Kidney epithelial cell (primary cell): ENCODE results near the gene NR1I3. TPM values are rescaled to one million over a fixed set of nuclear protein-coding genes. Genes with fewer than 3 reads are reported as not detected.
A peak's percentile ranks its signal among the peaks of the same experiment; 100 is the strongest.

ENCODE experiments used
- DNase-seq: peaks from one replicate; pipeline ENCODE4 v3.0.0-alpha.2; 2010; ENCODE audit warnings: low read depth
- H3K27me3 ChIP-seq: 2 replicates; pipeline ENCODE4 v1.6.0; 2011; ENCODE audit warnings: low read length; ENCODE audit not compliant: control insufficient read depth, insufficient read depth
- H3K36me3 ChIP-seq: 2 replicates; pipeline ENCODE4 v1.5.1; 2011; ENCODE audit warnings: low read length; ENCODE audit not compliant: control insufficient read depth, insufficient read depth
- H3K4me3 ChIP-seq: 2 replicates; pipeline ENCODE4 v1.5.1; 2011; ENCODE audit warnings: low read depth, mild to moderate bottlenecking, control low read depth, low read length
- total RNA-seq: library from RNA; depleted of rRNA; stranded (reverse); fragments of >200 nt; gene quantifications from 2 replicates; pipeline ENCODE4 v1.2.3, GENCODE V29; 2015
- TF ChIP-seq, protein P1 (sequence below): IDR thresholded peaks from 2 replicates; pipeline ENCODE4 v1.5.1; 2011; ENCODE audit warnings: mild to moderate bottlenecking, moderate library complexity, low read length, control low read depth, inconsistent platforms; ENCODE audit not compliant: insufficient read depth, poor library complexity, severe bottlenecking

Gene NR1I3
- total RNA-seq, 1 donor from 2014 or later = not detected

DNA sequence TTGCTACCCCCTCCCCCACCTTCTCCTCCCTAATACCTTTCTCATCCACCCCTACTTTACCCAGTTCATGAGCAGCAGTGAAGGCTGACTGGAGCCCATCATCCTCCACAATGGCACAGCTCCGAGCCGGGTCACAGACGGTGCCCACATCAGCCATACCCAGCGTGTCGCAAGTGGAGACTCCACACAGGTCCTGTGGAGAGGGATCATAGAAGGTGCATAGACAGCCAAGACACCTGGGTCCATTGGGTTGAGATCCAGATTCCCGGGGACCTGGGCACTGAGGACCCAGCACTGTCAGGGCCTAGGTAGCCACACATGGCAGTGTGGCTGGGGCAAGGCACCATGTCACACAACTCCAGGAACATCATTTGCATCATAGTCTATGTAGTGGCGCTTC lies 41.9 kb downstream of the NR1I3 start:
- TF ChIP-seq, protein P1, sequence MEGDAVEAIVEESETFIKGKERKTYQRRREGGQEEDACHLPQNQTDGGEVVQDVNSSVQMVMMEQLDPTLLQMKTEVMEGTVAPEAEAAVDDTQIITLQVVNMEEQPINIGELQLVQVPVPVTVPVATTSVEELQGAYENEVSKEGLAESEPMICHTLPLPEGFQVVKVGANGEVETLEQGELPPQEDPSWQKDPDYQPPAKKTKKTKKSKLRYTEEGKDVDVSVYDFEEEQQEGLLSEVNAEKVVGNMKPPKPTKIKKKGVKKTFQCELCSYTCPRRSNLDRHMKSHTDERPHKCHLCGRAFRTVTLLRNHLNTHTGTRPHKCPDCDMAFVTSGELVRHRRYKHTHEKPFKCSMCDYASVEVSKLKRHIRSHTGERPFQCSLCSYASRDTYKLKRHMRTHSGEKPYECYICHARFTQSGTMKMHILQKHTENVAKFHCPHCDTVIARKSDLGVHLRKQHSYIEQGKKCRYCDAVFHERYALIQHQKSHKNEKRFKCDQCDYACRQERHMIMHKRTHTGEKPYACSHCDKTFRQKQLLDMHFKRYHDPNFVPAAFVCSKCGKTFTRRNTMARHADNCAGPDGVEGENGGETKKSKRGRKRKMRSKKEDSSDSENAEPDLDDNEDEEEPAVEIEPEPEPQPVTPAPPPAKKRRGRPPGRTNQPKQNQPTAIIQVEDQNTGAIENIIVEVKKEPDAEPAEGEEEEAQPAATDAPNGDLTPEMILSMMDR = no peak
- DNase-seq = no peak
- no peak overlapping the region for H3K4me3 ChIP-seq
- H3K36me3 ChIP-seq = no peaks in the 10 kb centered on the region
- H3K27me3 ChIP-seq = peaks cover 3% of the 10 kb centered on the region

DNA sequence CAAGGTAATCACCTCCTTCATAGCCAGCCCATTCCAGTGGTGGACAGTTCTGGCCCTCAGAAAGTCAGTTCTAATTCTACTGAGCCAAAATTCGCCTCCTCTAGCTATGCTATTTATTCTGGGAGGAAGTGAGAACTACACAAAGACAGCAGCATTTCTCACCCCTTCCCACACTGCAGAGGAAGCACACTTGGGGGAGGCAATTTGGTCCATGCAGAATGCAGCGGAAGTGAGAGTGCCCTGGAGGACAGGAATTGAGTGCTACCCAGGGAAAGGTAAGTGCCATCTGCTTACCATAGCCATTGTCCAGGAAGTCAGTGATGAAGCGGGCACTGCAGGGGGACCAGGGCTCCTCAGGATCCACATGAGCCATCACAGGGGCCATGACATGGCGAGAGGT lies 42.8 kb downstream of the NR1I3 start:
- Histone ChIP-seq H3K27me3 (peaks cover 5% of the 10 kb centered on the region), H3K4me3 (no peak overlapping the region), H3K36me3 (no peaks in the 10 kb centered on the region)
- DNase-seq = no peak
- TF ChIP-seq, protein P1 = no peak

DNA sequence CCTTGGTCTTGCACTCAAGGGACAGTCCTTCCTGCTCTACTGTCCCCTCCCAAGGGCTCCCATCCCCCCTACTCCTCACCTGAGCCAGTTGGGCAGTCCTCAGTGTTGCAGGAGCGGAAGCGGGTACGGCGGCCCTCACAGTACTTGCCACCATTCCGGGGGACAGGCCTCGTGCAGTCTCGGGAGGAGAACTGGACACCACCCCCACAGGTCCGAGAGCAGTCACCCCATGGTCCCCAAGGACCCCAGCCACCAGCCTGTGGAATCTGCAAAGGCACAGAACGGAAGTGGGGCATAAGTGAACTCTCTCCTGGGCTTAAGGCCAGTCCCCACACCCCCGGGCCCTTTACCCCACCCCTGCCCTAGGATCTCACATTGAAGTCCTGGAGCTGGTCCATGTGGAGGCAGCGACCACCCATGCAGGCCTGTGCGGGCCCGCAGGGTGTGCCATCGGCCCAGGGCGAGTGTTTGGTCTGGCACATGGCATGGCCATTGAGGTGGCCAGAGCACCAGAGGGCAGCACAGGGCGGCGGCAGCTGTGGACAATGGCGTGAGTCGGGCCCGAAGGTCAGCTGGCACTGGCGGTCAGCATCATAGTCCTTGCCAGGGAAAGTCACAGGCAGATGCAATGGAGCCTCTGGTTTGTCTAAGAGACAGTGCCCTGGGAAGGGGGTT lies 44.3 kb downstream of the NR1I3 start:
- no peak overlapping the region for H3K4me3 ChIP-seq
- H3K27me3 ChIP-seq = peaks cover 5% of the 10 kb centered on the region
- TF ChIP-seq, protein P1 = no peak
- DNase-seq = no peak
- no peaks in the 10 kb centered on the region for H3K36me3 ChIP-seq

DNA sequence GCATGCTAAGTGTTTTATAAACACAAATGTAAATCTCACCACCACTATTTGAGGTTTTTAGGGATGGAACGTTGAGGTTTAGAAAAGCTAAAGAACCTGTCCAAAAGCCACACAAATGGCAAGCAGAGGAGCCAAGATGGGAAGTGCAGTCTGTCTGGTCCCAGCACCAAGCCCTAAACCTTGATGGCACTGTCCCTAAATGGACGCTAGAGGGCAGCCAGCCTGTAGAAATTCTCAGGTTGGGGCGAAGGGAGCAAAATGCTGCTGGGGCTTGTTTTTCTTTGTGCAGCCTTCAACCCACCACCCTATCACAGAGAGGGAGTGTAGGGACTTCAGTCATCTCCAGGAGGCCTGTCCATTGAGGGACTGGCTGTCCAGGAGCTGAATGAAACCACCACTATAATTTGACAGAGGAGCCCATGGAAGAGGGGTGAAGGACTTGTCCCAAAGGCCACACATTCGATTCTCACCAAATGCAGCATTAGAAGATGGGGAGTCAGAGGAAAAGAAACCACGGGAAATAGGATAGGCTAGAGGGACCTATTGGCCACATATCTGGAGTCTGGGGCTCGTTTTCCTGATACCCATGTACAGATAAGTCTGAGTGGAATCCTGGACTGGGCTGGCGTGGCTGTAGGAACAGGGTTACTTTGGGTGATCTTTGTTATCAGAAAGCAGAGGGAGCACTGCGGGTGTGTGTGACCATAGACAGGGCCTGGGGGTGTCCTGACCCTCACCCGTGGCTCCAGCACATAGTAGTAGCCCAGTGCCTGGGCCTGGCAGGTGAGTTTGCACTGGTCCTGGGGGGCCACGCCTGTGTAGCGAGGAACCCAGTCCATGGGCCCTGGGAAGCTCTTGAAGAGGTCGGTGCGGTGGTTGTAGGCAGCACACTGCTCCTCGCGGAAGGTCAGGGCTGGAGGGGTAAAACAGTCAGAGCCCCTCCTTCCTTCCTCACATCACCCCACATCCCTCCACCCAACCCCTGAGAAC lies 45.2 kb downstream of the NR1I3 start:
- Histone ChIP-seq H3K36me3 (no peaks in the 10 kb centered on the region), H3K4me3 (no peak overlapping the region), H3K27me3 (peaks cover 2% of the 10 kb centered on the region)
- DNase-seq = no peak
- TF ChIP-seq, protein P1 = peak; percentile 93

DNA sequence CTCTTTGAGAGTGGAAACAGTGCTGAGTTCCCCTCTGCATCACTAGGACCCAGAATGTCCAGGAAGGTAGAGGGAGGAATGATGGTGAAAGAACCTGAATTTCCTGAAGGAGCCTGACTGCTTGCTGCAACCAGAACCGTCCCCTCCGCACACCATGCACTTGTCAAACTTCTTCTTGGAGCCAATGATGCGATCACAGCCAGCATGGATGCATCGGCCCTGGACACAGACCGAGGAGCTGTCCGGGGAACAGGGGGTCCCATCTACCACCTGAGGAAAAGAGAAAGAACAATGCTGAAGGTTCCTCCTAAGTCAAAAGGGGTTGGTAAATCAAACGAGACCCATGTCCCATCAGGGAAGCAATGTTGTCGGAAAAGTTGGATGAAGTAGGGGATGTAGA lies 46.0 kb downstream of the NR1I3 start:
- TF ChIP-seq, protein P1 = no peak
- Histone ChIP-seq H3K4me3 (no peak overlapping the region), H3K27me3 (peaks cover 2% of the 10 kb centered on the region), H3K36me3 (no peaks in the 10 kb centered on the region)
- DNase-seq = no peak
